Measurements from ENCODE around the gene TNKS1BP1. TPM values are rescaled to one million over a fixed set of nuclear protein-coding genes. Genes with fewer than 3 reads are reported as not detected.
A peak's percentile ranks its signal among the peaks of the same experiment; 100 is the strongest.

The TNKS1BP1 gene
- total and polyA plus RNA-seq, 2 experiments from 2014 or later: 64.2 to 72.2 TPM

GRCh38 chr11:57309106-57310059, 15.4 kb downstream of the TNKS1BP1 start:
- Histone ChIP-seq H2AFZ (no peak overlapping the region), H3K4me3 (no peak overlapping the region), H3K36me3 (ENCODE audit: insufficient read depth) (peaks cover 15% of the 10 kb centered on the region), H3F3A (replicated peaks; ENCODE audit: low read depth) (peaks cover 14% of the 10 kb centered on the region; the same call in 1 of the 2 replicates), H3K79me2 (replicated peaks; ENCODE audit: insufficient read depth) (peaks cover 45% of the 10 kb centered on the region), H3K27ac (ENCODE audit: low read depth) (no peak overlapping the region), H3K27me3 (ENCODE audit: insufficient read depth) (no peaks in the 10 kb centered on the region), H3K9me2 (ENCODE audit: insufficient read depth) (no peaks in the 10 kb centered on the region), H4K20me1 (replicated peaks; ENCODE audit: insufficient read depth) (peaks cover 27% of the 10 kb centered on the region), H3K4me1 (ENCODE audit: insufficient read depth) (peaks cover 16% of the 10 kb centered on the region), H3K4me2 (no peak overlapping the region)
- H3K4me1 Mint-ChIP-seq: peaks cover 49% of the 10 kb centered on the region
- no peak overlapping the region; the same call in 2 of the 3 replicates for H3K4me3 Mint-ChIP-seq
- H3K27ac Mint-ChIP-seq: peak overlapping the region; percentile 3; the same call in 1 of the 2 replicates
- DNase-seq (ENCODE audit: low spot score) (no peak), ATAC-seq (no peak)
- H3K9me3 Mint-ChIP-seq: no peaks in the 10 kb centered on the region; the same call in 2 of the 3 replicates
- peaks cover 11% of the 10 kb centered on the region for H3K27me3 Mint-ChIP-seq (ENCODE audit: insufficient read depth, low read depth, poor library complexity)
- peaks cover 66% of the 10 kb centered on the region for H3K36me3 Mint-ChIP-seq (ENCODE audit: low read depth)
- no peak for TF ChIP-seq POLR2AphosphoS5 (IDR thresholded peaks at IDR 0.05; ENCODE audit: low read depth)

- Mint-ChIP-seq H3K27me3 (ENCODE audit: insufficient read depth, low read depth, poor library complexity) (peaks cover 12% of the 10 kb centered on the region), H3K4me3 (no peak overlapping the region; the same call in 2 of the 3 replicates), H3K9me3 (no peaks in the 10 kb centered on the region; the same call in 2 of the 3 replicates), H3K27ac (no peak overlapping the region), H3K4me1 (peaks cover 56% of the 10 kb centered on the region), H3K36me3 (ENCODE audit: low read depth) (peaks cover 74% of the 10 kb centered on the region)
- Histone ChIP-seq H3K36me3 (ENCODE audit: insufficient read depth) (peaks cover 16% of the 10 kb centered on the region), H3K27ac (ENCODE audit: low read depth) (no peak overlapping the region), H3K4me3 (no peak overlapping the region), H3K4me1 (ENCODE audit: insufficient read depth) (peaks cover 16% of the 10 kb centered on the region), H2AFZ (no peak overlapping the region), H3K4me2 (no peak overlapping the region), H3K27me3 (ENCODE audit: insufficient read depth) (no peaks in the 10 kb centered on the region), H3K9me2 (ENCODE audit: insufficient read depth) (no peaks in the 10 kb centered on the region), H3F3A (replicated peaks; ENCODE audit: low read depth) (peaks cover 11% of the 10 kb centered on the region; the same call in 1 of the 2 replicates), H4K20me1 (replicated peaks; ENCODE audit: insufficient read depth) (peaks cover 27% of the 10 kb centered on the region), H3K79me2 (replicated peaks; ENCODE audit: insufficient read depth) (peaks cover 48% of the 10 kb centered on the region)
- no peak for DNase-seq (ENCODE audit: low spot score)
- no peak for ATAC-seq
- TF ChIP-seq CREB1 (CRISPR knock-in tag; IDR thresholded peaks at IDR 0.05; ENCODE audit: low read depth): no peak
- no peak for TF ChIP-seq ZNF462 (CRISPR knock-in tag; IDR thresholded peaks at IDR 0.05)
- no peak for TF ChIP-seq ETS1 (IDR thresholded peaks at IDR 0.05)
- TF ChIP-seq ZNF331 (CRISPR knock-in tag; IDR thresholded peaks at IDR 0.05; ENCODE audit: low read depth): no peak
- no peak for TF ChIP-seq EZH2 (IDR thresholded peaks at IDR 0.05; ENCODE audit: low read depth, unreplicated experiment)
- no peak for TF ChIP-seq JUNB (IDR thresholded peaks at IDR 0.05; ENCODE audit: unreplicated experiment)
- TF ChIP-seq NANOG (IDR thresholded peaks at IDR 0.05; ENCODE audit: borderline replicate concordance): no peak
- no peak for TF ChIP-seq ZNF114 (CRISPR knock-in tag; IDR thresholded peaks at IDR 0.05)
- no peak for TF ChIP-seq STAT1 (IDR thresholded peaks at IDR 0.05; ENCODE audit: unreplicated experiment)
- TF ChIP-seq CTCF (conservative IDR thresholded peaks at IDR 0.05; ENCODE audit: low read depth in 2 of 2): no peak
Measured at GRCh38 chr11:57308426-57309060, 16.2 kb downstream of the TNKS1BP1 start.

Measured in GM23338 (cell line).